ENCODE results near the gene SEC24D.

DNA sequence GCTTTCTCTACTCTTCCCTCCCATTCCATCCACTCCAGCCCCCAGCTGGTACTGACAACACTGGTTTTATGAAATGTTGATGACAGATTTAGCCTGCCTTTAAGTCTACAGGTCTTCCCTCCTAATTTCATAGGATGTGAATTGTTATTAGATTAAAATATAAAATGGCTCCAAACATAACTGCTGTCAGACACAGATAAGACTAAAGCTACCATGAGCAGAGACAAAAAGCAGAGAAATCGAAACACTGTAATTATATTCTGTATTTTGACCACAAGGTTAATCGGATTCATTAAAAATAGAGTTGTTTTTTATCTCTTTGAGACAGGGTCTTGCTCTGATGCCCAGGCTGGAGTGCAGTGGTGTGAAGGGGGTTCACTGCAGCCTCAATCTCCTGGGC lies 28.3 kb downstream of the SEC24D start:
- TF ChIP-seq, protein P1, sequence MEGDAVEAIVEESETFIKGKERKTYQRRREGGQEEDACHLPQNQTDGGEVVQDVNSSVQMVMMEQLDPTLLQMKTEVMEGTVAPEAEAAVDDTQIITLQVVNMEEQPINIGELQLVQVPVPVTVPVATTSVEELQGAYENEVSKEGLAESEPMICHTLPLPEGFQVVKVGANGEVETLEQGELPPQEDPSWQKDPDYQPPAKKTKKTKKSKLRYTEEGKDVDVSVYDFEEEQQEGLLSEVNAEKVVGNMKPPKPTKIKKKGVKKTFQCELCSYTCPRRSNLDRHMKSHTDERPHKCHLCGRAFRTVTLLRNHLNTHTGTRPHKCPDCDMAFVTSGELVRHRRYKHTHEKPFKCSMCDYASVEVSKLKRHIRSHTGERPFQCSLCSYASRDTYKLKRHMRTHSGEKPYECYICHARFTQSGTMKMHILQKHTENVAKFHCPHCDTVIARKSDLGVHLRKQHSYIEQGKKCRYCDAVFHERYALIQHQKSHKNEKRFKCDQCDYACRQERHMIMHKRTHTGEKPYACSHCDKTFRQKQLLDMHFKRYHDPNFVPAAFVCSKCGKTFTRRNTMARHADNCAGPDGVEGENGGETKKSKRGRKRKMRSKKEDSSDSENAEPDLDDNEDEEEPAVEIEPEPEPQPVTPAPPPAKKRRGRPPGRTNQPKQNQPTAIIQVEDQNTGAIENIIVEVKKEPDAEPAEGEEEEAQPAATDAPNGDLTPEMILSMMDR (conservative IDR thresholded peaks at IDR 0.05; ENCODE audit: low read depth, low read length) = no peak
- no peak for TF ChIP-seq EZH2phosphoT487 (IDR thresholded peaks at IDR 0.05; ENCODE audit: borderline replicate concordance, low read length)

Measured in PC-3 (cell line).